Pancreas (tissue), 10 donors: ENCODE measurements around the gene BOD1L2. TPM values are rescaled to one million over a fixed set of nuclear protein-coding genes. Genes with fewer than 3 reads are reported as not detected.

ENCODE experiments used
- ATAC-seq, 4 donors: fragments of 200-7000 bp; cut with Tn5 transposase; one replicate each; pipeline versions ENCODE4 v1.8.0 to v1.9.1; 2020; ENCODE audit warnings: mild to moderate bottlenecking in 4 of 4, moderate library complexity in 4 of 4
- DNase-seq, 6 donors: peaks; one replicate each; pipeline ENCODE4 v3.0.0-alpha.2; 2020
- FAIRE-seq: peaks from 2 replicates; lab custom pipeline; 2012; peaks lifted over from hg19 to GRCh38; lab: Jason Lieb, UNC
- H3K27ac ChIP-seq, 4 donors: fragments of 200-600 bp; sonication (generic); 1 replicate in 3 of 4; 2 replicates in 1 of 4; pipeline versions ENCODE4 v1.5.0 to v1.8.0; 2020
- H3K27me3 ChIP-seq, 4 donors: fragments of 200-600 bp; one replicate each; pipeline ENCODE4 v1.8.0; 2021
- H3K36me3 ChIP-seq, 3 donors: fragments of 200-600 bp; sonication (generic) in 1 of 3; one replicate each; pipeline versions ENCODE4 v1.5.0 to v1.8.0; 2020 to 2021
- H3K4me1 ChIP-seq, 3 donors: fragments of 200-600 bp; one replicate each; pipeline ENCODE4 v1.8.0; 2021
- H3K4me3 ChIP-seq, 4 donors: fragments of 200-600 bp; sonication (generic) in 2 of 4; one replicate each; pipeline versions ENCODE4 v1.5.0 to v1.8.0; 2020 to 2021
- H3K9me3 ChIP-seq, 4 donors: fragments of 200-600 bp; one replicate each; pipeline ENCODE4 v1.8.0; 2021
- CTCF ChIP-seq, 4 donors: fragments of 200-600 bp; sonication (generic) in 3 of 4; IDR thresholded peaks; one replicate each; pipeline versions ENCODE4 v1.5.0 to v1.8.0; 2021; ENCODE audit warnings: antibody characterized with exemption in 4 of 4
- WGBS, 2 donors: extraction: QIAGEN DNeasy Blood & Tissue Kit; methylation state at CpG; one replicate each; pipeline ENCODE4 v1.1.7; 2013; 5-methylcytosine and 5-hydroxymethylcytosine counted together
- intact Hi-C, 3 donors: fragments of 100-400 bp; cut with DNase I; formaldehyde crosslinking; loops; one replicate each; pipeline versions ENCODE4 v1.11.1 to v1.14.2; 2022
- polyA plus RNA-seq, 2 donors: library from polyadenylated mRNA; stranded (reverse); fragments of 200-250 nt; gene quantifications; one replicate each; pipeline ENCODE4 v1.2.3, GENCODE V29; 2013
- total RNA-seq, 6 donors: library from RNA; stranded (reverse); fragmentation: NEBNext Ultra II Directional in 4 of 6; extraction: Animal tissue kit (Norgen Biotek cat#: 25700) in 4 of 6; gene quantifications; one replicate each; pipeline versions ENCODE4 v1.2.1 to v1.2.4, GENCODE V29; 2021 to 2023
- donor health status: healthy with polysubstance abuse.
- donor health status: DM: no; HTN: no; CAD: no; lungs with moderate emphysema.
- donor health status: DM: no; HTN: no; CAD: no.
- donor health status: control.
- donor health status: control.
- donor health status: Bipolar disorder and iron deficiency.
- donor health status: DM: yes; HTN: yes; CAD: no.
- donor health status: DM: no; HTN: no; CAD: no.
- donor health status: DM: no; HTN: no; CAD: no.
- donor health status: DM: yes; HTN: yes; CAD: no.

The BOD1L2 gene
- total and polyA plus RNA-seq, 8 donors = not detected

GRCh38 chr18:57128220-57128932 is 18.5 kb upstream of the BOD1L2 start:
- DNase-seq (no peak), FAIRE-seq (no peak), ATAC-seq (no peak)
- H3K36me3 ChIP-seq = no peaks in the 10 kb centered on the region
- TF ChIP-seq CTCF (IDR thresholded peaks at IDR 0.05) = no peak
- no peaks in the 10 kb centered on the region for H3K4me1 ChIP-seq
- no peaks in the 10 kb centered on the region for H3K9me3 ChIP-seq
- intact Hi-C loops = no loop called here
- 64 to 68% methylated on average over 8 of the region's 8 CpGs for WGBS, 2 donors
- H3K27ac ChIP-seq = no peak overlapping the region
- no peak overlapping the region for H3K4me3 ChIP-seq
- H3K27me3 ChIP-seq = no peaks in the 10 kb centered on the region

- DNase-seq (no peak), ATAC-seq (no peak), FAIRE-seq (no peak)
- H3K9me3 ChIP-seq = no peaks in the 10 kb centered on the region
- no peak for TF ChIP-seq CTCF (IDR thresholded peaks at IDR 0.05)
- WGBS, 2 donors = 82 to 84% methylated on average over 5 of the region's 5 CpGs
- H3K36me3 ChIP-seq = no peaks in the 10 kb centered on the region
- intact Hi-C loops = no loop called here
- H3K27ac ChIP-seq = no peak overlapping the region
- no peaks in the 10 kb centered on the region for H3K4me1 ChIP-seq
- no peaks in the 10 kb centered on the region for H3K27me3 ChIP-seq
- no peak overlapping the region for H3K4me3 ChIP-seq
These were observed 15.8 kb upstream of the BOD1L2 start for GRCh38 chr18:57131101-57131500.

- peak; percentile 53 to 92 (median 83) for ATAC-seq
- Histone ChIP-seq H3K36me3 (no peaks in the 10 kb centered on the region), H3K27me3 (no peaks in the 10 kb centered on the region), H3K9me3 (no peaks in the 10 kb centered on the region), H3K4me3 (no peak overlapping the region), H3K27ac (no peak overlapping the region), H3K4me1 (no peaks in the 10 kb centered on the region)
- FAIRE-seq = no peak
- intact Hi-C loops = no loop called here
- TF ChIP-seq CTCF (IDR thresholded peaks at IDR 0.05) = no peak
- DNase-seq = no peak
These were observed 15.1 kb upstream of the BOD1L2 start for GRCh38 chr18:57131782-57132181.

- H3K4me3 ChIP-seq = no peak overlapping the region
- no peaks in the 10 kb centered on the region for H3K9me3 ChIP-seq
- DNase-seq = no peak
- no peak overlapping the region for H3K27ac ChIP-seq
- ATAC-seq = no peak
- H3K36me3 ChIP-seq = no peaks in the 10 kb centered on the region
- intact Hi-C loops = no loop called here
- no peak for FAIRE-seq
- TF ChIP-seq CTCF (IDR thresholded peaks at IDR 0.05) = no peak
- no peaks in the 10 kb centered on the region for H3K4me1 ChIP-seq
- WGBS, 2 donors = 33 to 40% methylated on average over 4 of the region's 4 CpGs
- no peaks in the 10 kb centered on the region for H3K27me3 ChIP-seq
These were observed 12.2 kb upstream of the BOD1L2 start for GRCh38 chr18:57134618-57135135.

- TF ChIP-seq CTCF (IDR thresholded peaks at IDR 0.05) = no peak
- Histone ChIP-seq H3K36me3 (no peaks in the 10 kb centered on the region), H3K4me1 (no peaks in the 10 kb centered on the region), H3K9me3 (no peaks in the 10 kb centered on the region), H3K27me3 (no peaks in the 10 kb centered on the region), H3K27ac (no peak overlapping the region), H3K4me3 (no peak overlapping the region)
- intact Hi-C loops = no loop called here
- 42 to 49% methylated on average over 4 of the region's 4 CpGs for WGBS, 2 donors
- DNase-seq (no peak), ATAC-seq (no peak), FAIRE-seq (no peak)
These were observed 11.2 kb upstream of the BOD1L2 start for GRCh38 chr18:57135699-57136098.
